Transverse colon (tissue), 3 donors: ENCODE results near the gene CLCN1.

Experiments
- CTCF ChIP-seq, 5 experiments: fragments of 200-600 bp in 3 of 5; fragments of 450-650 bp in 2 of 5; sonication (generic) in 3 of 5; IDR thresholded peaks; 1 replicate in 2 of 5; 2 replicates in 3 of 5; pipeline ENCODE4 v1.5.1; 2016 to 2017; ENCODE audit warnings: antibody characterized with exemption in 5 of 5, inconsistent platforms in 3 of 5, mild to moderate bottlenecking in 2 of 5, moderate library complexity in 1 of 5
- EP300 ChIP-seq: sonication (generic); formaldehyde crosslinking; IDR thresholded peaks from one replicate; pipeline ENCODE4 v1.6.1; 2017; ENCODE audit warnings: antibody characterized with exemption, low read depth
- POLR2A ChIP-seq: fragments of 450-650 bp; IDR thresholded peaks from one replicate; pipeline ENCODE4 v1.6.1; 2016; ENCODE audit warnings: antibody characterized with exemption, mild to moderate bottlenecking, moderate library complexity

GRCh38 chr7:143391462-143392404 is 75.8 kb downstream of the CLCN1 start:
- peak; percentile 22 for TF ChIP-seq POLR2A
- no peak for TF ChIP-seq CTCF (IDR thresholded peaks at IDR 0.05)
- TF ChIP-seq EP300: no peak
